GM12873 (cell line): ENCODE measurements around the gene SEPTIN3.
A peak's percentile ranks its signal among the peaks of the same experiment; 100 is the strongest.

Source experiments
- TF ChIP-seq, protein P1 (sequence below): IDR thresholded peaks from 2 replicates; pipeline ENCODE4 v1.5.1; 2012; ENCODE audit warnings: low read depth, mild to moderate bottlenecking, moderate library complexity, low read length, control low read depth; ENCODE audit not compliant: insufficient read depth; ENCODE audit errors: missing control alignments

The SEPTIN3 gene

DNA sequence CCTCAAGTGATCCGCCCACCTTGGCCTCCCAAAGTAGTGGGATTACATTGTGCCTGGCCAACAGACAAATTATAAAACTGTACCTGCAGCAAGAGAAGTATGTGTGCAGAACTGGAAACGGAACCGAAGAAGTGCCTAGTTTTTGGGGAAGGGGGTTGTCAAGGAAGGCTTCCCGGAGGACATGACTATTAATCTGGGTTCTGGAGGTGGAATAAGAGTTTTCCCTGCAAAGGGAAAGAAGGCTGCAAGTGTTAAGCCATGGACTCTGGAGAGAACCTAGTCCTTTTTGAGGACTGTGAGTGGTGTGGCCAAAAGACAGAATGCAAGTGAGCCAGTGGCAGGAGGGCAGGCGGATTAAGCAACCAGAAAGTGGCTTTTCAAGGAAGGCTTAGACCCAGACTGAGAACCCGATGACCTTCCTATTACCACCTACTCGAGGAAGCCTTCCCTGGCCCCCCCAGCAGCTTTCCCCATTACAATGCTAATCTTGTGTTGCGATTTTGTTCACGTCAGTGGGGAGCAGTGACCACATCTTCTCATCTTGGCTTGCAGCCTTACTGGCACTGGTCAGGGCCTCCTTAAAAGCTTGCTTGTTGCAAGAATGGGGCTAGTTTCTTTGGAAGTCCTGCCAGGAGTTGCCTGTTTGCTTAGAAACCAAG, 5.7 kb upstream of the SEPTIN3 start:
- TF ChIP-seq, protein P1, sequence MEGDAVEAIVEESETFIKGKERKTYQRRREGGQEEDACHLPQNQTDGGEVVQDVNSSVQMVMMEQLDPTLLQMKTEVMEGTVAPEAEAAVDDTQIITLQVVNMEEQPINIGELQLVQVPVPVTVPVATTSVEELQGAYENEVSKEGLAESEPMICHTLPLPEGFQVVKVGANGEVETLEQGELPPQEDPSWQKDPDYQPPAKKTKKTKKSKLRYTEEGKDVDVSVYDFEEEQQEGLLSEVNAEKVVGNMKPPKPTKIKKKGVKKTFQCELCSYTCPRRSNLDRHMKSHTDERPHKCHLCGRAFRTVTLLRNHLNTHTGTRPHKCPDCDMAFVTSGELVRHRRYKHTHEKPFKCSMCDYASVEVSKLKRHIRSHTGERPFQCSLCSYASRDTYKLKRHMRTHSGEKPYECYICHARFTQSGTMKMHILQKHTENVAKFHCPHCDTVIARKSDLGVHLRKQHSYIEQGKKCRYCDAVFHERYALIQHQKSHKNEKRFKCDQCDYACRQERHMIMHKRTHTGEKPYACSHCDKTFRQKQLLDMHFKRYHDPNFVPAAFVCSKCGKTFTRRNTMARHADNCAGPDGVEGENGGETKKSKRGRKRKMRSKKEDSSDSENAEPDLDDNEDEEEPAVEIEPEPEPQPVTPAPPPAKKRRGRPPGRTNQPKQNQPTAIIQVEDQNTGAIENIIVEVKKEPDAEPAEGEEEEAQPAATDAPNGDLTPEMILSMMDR, result no peak

DNA sequence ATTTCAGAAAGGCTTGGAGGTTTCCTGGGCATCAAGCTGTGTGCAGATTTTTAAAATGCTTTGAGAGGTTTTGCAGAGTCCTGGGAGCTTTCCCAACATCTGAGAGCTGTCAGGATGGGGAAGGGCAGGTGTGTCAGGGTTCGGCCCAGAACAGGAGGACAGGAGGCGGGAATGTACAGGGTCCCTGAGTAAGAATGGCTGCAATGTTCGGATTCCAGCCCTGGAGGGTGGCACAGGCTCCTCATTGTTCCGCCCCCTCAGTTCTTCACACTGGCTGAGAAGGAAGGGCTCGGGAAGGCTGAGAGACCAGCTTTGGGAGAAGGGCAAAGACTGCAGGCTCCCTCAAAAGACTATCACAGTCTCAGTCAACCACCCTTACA, 5.1 kb upstream of the SEPTIN3 start:
- TF ChIP-seq, protein P1, result no peak

DNA sequence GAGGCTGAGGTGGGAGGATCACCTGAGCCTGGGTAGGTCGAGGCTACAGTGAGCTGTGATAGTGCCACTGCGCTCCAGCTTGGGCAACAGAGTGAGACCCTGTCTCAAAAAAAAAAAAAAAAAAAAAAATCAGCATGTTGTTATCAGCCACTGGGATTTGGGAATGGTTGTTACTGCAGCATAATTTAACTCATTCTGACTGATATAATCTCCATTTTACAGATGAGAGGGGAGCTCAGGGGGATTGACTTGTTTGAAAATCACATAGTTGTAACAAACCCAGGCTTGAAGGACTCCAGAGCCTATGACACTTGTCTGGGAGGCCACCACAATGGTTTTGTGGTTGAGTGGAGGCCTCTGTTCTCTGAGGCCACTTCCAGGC, 3.0 kb upstream of the SEPTIN3 start:
- TF ChIP-seq, protein P1, result no peak

DNA sequence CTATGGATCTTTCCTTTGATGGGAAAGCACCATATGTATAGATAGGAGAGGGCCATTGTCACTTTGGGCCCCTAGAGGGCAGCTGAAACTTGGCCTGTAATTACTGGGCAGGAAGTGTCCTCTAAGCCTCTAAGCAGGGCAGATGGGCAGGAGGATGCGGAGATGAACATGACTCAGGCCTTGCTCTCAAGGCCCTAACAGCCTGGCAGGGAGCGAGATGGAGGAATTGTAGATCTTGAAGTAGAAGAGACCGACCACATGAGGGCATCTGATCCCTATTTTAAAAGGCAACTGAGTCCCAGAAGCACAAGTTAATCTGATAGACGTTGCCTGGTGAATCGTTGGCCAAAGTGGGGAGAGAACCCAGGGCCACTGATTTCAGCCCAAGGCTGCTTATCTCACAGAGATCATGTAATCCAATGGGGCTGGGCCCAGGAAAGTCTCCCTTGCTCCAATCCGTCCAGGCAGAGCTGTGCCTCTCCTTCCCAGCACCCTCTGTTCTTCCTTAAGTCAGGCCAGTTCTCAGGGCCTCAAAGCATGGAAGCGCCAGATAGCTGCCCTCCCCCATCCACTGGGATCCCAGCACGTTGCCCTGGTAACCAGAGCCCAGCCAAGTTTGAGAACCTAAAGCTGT, 2.5 kb upstream of the SEPTIN3 start:
- TF ChIP-seq, protein P1, result peak; percentile 69

DNA sequence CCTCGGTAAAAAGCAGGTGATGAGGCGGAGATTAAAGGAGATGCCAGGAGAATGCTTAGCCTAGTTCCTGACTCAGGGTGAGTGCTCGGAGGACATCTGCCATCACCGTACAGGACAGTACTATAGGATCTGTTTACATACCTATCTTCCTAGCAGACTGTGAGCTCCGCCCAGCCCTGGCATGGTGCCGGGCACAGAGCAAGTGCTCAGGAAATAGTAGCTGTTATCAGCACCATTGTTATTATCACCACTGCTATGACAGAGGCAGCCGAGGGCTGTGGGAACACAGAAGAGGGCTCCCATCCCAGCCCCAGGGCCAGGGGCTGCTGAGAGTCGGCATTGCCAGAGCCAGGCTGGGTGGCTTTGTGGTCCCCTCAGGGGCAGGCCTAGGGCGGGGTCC, 642 bp upstream of the SEPTIN3 start:
- TF ChIP-seq, protein P1, result no peak

DNA sequence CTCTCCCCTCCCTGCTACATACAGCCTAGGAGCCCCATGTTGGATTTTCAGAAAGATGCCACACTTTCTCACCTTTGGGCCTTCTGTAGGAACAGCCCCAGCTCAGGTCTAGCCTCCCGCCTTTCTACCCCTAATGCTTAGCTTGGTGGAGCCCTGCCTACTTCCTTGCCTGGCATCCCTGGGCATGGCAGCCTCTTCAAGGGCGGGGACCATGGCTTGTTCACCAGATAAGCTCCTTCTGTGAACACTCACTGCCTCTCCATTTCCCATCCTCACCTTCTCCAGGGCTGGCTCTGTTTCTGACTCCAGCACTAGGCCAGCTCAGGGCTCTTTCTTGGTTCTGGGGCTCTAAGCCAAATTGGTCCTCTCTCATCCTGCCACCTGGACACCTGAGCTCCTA, 1.4 kb downstream of the SEPTIN3 start:
- TF ChIP-seq, protein P1, result no peak

DNA sequence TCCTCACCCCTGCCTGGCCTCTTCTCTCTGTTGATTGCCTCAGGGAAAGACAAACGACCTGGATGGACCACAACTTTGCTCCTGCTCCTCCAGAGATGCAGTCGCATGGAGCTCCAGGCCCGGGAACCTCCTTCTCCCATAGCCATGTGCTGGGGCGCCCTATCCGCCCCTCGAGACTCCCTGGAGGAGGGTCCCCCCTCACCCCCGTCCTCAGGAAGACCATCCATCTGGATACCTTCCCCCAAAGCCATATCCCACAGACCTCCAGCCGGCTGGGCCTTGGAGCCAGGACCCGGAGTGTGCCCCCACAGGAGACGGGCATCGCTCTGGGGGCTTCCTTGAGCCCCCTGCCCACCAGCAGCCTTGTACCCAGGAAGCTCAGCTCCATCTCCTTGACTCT, 2.2 kb downstream of the SEPTIN3 start:
- TF ChIP-seq, protein P1, result no peak
